SK-N-SH (cell line): Measurements from ENCODE around the gene SLC7A8.

Experiments used
- CTCF ChIP-seq: fragments of 200-600 bp; sonication (generic); IDR thresholded peaks from 2 replicates; pipeline ENCODE4 v1.6.1; 2017; ENCODE audit warnings: antibody characterized with exemption, mild to moderate bottlenecking, moderate library complexity
- POLR2AphosphoS5 ChIP-seq: IDR thresholded peaks from 2 replicates; pipeline ENCODE4 v1.6.1; 2012; ENCODE audit warnings: low read depth, low read length

GRCh38 chr14:23163830-23164229, 19.6 kb downstream of the SLC7A8 start:
- TF ChIP-seq CTCF (no peak), POLR2AphosphoS5 (no peak)
